Immature natural killer cell (primary cell): Measurements from ENCODE around the gene EHD4. TPM values are rescaled to one million over a fixed set of nuclear protein-coding genes. Genes with fewer than 3 reads are reported as not detected.
A peak's percentile ranks its signal among the peaks of the same experiment; 100 is the strongest.

Experiments used
- DNase-seq, 3 donors: peaks; one replicate each; pipeline ENCODE4 v3.0.0; 2022; ENCODE audit warnings: mixed read lengths in 1 of 3
- H3K27ac Mint-ChIP-seq, 6 donors: one replicate each; pipeline ENCODE4 v1.8.0; 2020; ENCODE audit warnings: mixed read lengths in 6 of 6, mild to moderate bottlenecking in 5 of 6, inconsistent platforms in 4 of 6, moderate library complexity in 3 of 6
- H3K27me3 Mint-ChIP-seq, 3 donors: one replicate each; pipeline ENCODE4 v1.8.0; 2020 to 2021; ENCODE audit warnings: low read depth in 3 of 3, mild to moderate bottlenecking in 3 of 3, mixed read lengths in 3 of 3, moderate library complexity in 3 of 3, inconsistent platforms in 1 of 3
- H3K36me3 Mint-ChIP-seq, 3 donors: one replicate each; pipeline ENCODE4 v1.8.0; 2020; ENCODE audit warnings: mixed read lengths in 3 of 3, inconsistent platforms in 2 of 3, mild to moderate bottlenecking in 2 of 3
- H3K4me1 Mint-ChIP-seq, 2 donors: one replicate each; pipeline ENCODE4 v1.8.0; 2020; ENCODE audit warnings: inconsistent platforms in 2 of 2, mild to moderate bottlenecking in 2 of 2, mixed read lengths in 2 of 2, moderate library complexity in 1 of 2
- H3K4me3 Mint-ChIP-seq, 5 donors: one replicate each; pipeline ENCODE4 v1.8.0; 2020; ENCODE audit warnings: mild to moderate bottlenecking in 5 of 5, mixed read lengths in 5 of 5, inconsistent platforms in 3 of 5, moderate library complexity in 3 of 5
- H3K9me3 Mint-ChIP-seq, 6 donors: one replicate each; pipeline ENCODE4 v1.8.0; 2020; ENCODE audit warnings: mild to moderate bottlenecking in 6 of 6, mixed read lengths in 6 of 6, inconsistent platforms in 4 of 6, moderate library complexity in 3 of 6
- polyA plus RNA-seq, 3 donors: library from polyadenylated mRNA; unstranded; fragments of 300-500 nt; fragmentation: Illumina TruSeq; gene quantifications; one replicate each; pipeline ENCODE4 v1.2.3, GENCODE V29; 2021

Gene EHD4
- polyA plus RNA-seq, 3 donors from 2014 or later: 5.3 to 7.3 (median 7.0) TPM

DNA sequence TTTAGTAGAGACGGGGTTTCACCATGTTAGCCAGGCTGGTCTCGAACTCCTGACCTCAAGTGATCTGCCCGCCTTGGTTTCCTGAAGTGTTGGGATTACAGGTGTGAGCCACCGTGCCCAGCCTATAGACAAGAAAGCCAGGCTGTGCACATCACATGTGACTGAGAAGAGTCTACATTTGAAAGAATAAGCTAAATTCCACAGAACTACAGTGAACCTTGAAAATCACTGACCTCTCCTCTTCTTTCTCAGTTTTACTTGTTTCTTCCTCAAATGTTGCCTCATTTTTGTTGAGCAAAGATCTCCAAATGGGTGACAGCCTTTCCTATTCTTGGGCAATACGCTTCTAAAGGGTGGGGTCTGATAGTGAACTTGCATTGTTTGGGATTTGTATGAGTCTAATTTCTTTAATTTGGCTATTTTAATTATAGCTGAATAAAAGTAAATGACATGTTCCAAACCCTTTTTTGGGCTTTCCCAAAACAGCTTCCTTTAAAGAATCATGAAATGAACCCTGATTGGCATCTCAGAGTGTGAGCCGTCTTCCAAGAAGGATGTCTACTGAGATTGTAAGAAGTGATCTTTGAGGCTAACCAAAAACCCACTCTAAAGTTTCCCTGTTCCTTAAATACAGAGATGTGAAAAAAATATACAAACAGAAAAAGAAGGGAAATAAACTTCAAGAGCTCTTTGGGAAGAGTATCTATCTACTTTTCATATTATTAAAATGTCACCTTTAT, 56.9 kb downstream of the EHD4 start:
- no peak overlapping the region for H3K27ac Mint-ChIP-seq

DNA sequence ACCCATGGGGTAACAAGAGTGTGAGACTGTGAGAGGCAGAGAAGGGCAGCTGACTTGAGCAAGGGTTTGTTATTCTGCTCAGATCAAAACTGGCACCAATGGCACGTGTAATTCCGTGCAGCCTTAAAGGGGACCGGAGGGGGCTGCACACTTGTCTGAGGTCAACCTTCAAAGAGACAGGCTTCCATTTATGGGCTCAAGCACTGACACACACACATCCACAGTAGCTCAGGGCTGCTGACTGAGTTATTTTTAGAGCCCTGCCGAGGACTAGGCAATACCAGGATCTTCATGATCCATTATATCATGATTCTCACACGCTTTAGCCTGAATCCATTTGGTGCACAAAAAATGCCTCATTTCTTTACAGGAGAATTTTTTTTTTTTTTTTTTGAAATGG, 57.9 kb downstream of the EHD4 start:
- H3K4me3 Mint-ChIP-seq: no peak overlapping the region
- H3K27ac Mint-ChIP-seq: no peak overlapping the region

More for the DNA sequence above, 56.9 kb downstream of the EHD4 start:
- Mint-ChIP-seq H3K9me3 (no peaks in the 10 kb centered on the region), H3K27me3 (peaks cover 0 to 3% (median 2%) of the 10 kb centered on the region in 3 donors), H3K4me3 (no peak overlapping the region), H3K4me1 (peaks cover 8 to 11% of the 10 kb centered on the region in 2 donors), H3K36me3 (peaks cover 0 to 14% (median 8%) of the 10 kb centered on the region in 3 donors)
- no peak for DNase-seq

GRCh38 chr15:41913256-41913655, 59.1 kb downstream of the EHD4 start:
- Mint-ChIP-seq H3K36me3 (peaks cover 9 to 20% (median 15%) of the 10 kb centered on the region in 3 donors), H3K4me1 (peaks cover 8 to 11% of the 10 kb centered on the region in 2 donors), H3K9me3 (no peaks in the 10 kb centered on the region), H3K27ac (no peak overlapping the region), H3K4me3 (no peak overlapping the region), H3K27me3 (peaks cover 2 to 4% (median 2%) of the 10 kb centered on the region in 3 donors)
- no peak for DNase-seq

More for the DNA sequence above, 57.9 kb downstream of the EHD4 start:
- no peak for DNase-seq
- Mint-ChIP-seq H3K27me3 (peaks cover 0 to 2% (median 2%) of the 10 kb centered on the region in 3 donors), H3K36me3 (peaks cover 4 to 14% (median 12%) of the 10 kb centered on the region in 3 donors), H3K4me1 (peaks cover 8 to 11% of the 10 kb centered on the region in 2 donors), H3K9me3 (no peaks in the 10 kb centered on the region)

DNA sequence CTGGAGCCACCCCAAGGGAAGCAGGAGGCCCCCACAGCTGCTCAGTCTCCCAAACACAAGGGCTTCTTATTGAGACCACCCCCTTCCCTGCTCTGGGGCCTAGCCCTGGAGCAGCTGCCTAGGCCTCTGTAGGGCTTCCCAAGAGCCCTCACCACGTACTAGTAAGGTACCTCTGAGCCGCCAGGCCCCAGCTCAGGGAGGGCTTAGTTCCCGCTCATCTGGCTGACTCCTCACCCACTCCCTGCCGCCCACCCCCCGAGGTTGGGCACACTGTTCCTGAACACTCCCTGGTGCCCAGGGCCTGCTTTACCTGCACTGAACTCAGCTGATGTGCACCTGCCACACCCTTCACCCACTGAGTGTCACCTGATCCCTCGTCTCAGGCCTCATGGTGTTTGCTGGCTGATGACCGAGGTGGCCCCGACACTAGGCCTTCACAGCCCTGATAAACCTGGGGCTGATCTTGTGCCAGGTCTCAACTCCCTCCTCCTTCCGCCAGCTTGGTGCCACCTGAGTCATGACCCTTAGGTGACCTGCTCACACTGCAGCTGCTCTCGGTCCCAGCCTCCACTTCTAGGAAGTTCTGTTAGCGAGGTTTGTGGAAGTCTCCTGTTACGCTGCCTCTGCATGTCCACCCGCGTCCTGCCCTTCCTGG, 60.5 kb downstream of the EHD4 start:
- no peak overlapping the region for H3K4me3 Mint-ChIP-seq
- DNase-seq: no peak
- H3K4me1 Mint-ChIP-seq: peaks cover 8 to 10% of the 10 kb centered on the region in 2 donors
- no peak overlapping the region for H3K27ac Mint-ChIP-seq
- peaks cover 2 to 5% (median 2%) of the 10 kb centered on the region in 3 donors for H3K27me3 Mint-ChIP-seq
- H3K36me3 Mint-ChIP-seq: peaks cover 13 to 24% (median 16%) of the 10 kb centered on the region in 3 donors
- no peaks in the 10 kb centered on the region for H3K9me3 Mint-ChIP-seq

- Mint-ChIP-seq H3K36me3 (peaks cover 11 to 27% (median 20%) of the 10 kb centered on the region in 3 donors), H3K4me1 (peaks cover 7 to 8% of the 10 kb centered on the region in 2 donors), H3K27ac (peak overlapping the region in 1 of 6 donors; percentile 36), H3K4me3 (no peak overlapping the region), H3K9me3 (no peaks in the 10 kb centered on the region), H3K27me3 (peaks cover 2 to 5% (median 2%) of the 10 kb centered on the region in 3 donors)
- no peak for DNase-seq
Measured at GRCh38 chr15:41908736-41909461, 63.5 kb downstream of the EHD4 start.

GRCh38 chr15:41907141-41907540, 65.2 kb downstream of the EHD4 start:
- no peaks in the 10 kb centered on the region for H3K9me3 Mint-ChIP-seq
- H3K4me3 Mint-ChIP-seq: no peak overlapping the region
- H3K27ac Mint-ChIP-seq: no peak overlapping the region
- H3K27me3 Mint-ChIP-seq: peaks cover 2 to 5% (median 2%) of the 10 kb centered on the region in 3 donors
- peaks cover 7 to 8% of the 10 kb centered on the region in 2 donors for H3K4me1 Mint-ChIP-seq
- peaks cover 13 to 25% (median 20%) of the 10 kb centered on the region in 3 donors for H3K36me3 Mint-ChIP-seq
- no peak for DNase-seq

DNA sequence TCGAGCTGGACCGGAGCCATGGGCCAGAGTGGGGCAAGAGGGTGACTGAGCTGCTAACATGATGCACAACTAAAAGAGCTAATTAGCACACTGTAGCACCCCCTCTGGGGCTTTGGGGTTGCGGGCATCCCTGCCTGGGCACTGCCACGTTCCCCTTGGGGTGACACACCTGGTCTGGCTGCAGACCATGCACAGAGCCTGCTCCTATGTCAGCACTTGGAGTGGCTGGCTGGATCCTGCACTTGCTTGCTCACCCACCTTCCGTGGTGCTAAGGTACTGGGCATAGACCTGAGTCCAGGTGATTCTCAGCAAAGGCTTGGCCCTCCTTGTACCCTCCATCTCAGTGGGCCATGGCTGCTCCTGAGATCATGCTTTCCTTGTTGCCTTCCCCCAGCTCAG, 65.7 kb downstream of the EHD4 start:
- Mint-ChIP-seq H3K4me3 (no peak overlapping the region), H3K27me3 (peaks cover 0 to 5% (median 2%) of the 10 kb centered on the region in 3 donors), H3K36me3 (peaks cover 13 to 25% (median 20%) of the 10 kb centered on the region in 3 donors), H3K9me3 (no peaks in the 10 kb centered on the region), H3K27ac (peak overlapping the region in 1 of 6 donors; percentile 71), H3K4me1 (peaks cover 7 to 8% of the 10 kb centered on the region in 2 donors)
- no peak for DNase-seq

DNA sequence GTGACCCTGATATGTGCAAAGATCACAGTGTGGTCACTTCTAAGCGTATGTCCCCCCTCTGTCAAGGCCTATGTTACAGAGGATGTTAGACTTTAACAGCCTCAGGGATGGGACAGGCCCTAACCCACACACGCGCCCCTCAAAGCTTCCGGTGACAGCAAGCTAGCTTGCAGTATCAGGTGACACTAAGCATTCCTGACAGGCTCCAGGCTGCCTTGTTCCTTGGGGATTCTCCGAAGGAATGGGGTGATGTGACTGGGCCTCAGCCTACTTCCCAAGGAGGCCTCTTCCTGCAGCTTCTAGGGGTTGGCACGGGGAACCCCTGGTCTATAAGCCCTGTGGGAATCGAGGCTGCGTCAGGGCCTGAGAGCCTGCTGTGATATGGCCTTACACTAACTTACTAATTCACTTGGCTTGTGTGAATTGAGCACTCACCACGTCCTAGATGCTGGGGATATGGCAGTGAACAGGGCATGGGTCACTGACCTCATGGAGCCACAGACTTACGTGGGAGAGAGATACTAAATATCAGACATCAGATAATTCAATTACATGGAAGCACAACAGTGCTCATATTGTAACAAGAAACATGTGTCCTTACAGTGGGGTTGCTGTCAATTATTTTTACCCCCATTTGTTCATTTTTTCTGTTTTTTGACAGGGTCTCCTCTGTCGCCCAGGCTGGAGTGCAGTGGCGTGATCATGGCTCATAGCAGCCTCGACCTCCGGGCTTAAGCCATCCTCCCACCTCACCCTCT, 67.1 kb downstream of the EHD4 start:
- Mint-ChIP-seq H3K9me3 (no peaks in the 10 kb centered on the region), H3K36me3 (peaks cover 13 to 25% (median 20%) of the 10 kb centered on the region in 3 donors), H3K27ac (peak overlapping the region; percentile 72 to 95 (median 87)), H3K27me3 (peaks cover 0 to 7% (median 2%) of the 10 kb centered on the region in 3 donors), H3K4me1 (peaks cover 7 to 8% of the 10 kb centered on the region in 2 donors), H3K4me3 (no peak overlapping the region)
- no peak for DNase-seq

GRCh38 chr15:41904541-41905005, 67.8 kb downstream of the EHD4 start:
- peaks cover 7 to 8% of the 10 kb centered on the region in 2 donors for H3K4me1 Mint-ChIP-seq
- no peaks in the 10 kb centered on the region for H3K9me3 Mint-ChIP-seq
- peaks cover 13 to 23% (median 17%) of the 10 kb centered on the region in 3 donors for H3K36me3 Mint-ChIP-seq
- H3K27ac Mint-ChIP-seq: peak overlapping the region; percentile 72 to 95 (median 87)
- peaks cover 0 to 7% (median 2%) of the 10 kb centered on the region in 3 donors for H3K27me3 Mint-ChIP-seq
- DNase-seq: peak; percentile 73 to 79 (median 75)
- peak overlapping the region in 1 of 5 donors; percentile 54 for H3K4me3 Mint-ChIP-seq

- H3K4me3 Mint-ChIP-seq: no peak overlapping the region
- H3K27ac Mint-ChIP-seq: peak overlapping the region in 5 of 6 donors; percentile 56 to 86 (median 73)
- peaks cover 7 to 8% of the 10 kb centered on the region in 2 donors for H3K4me1 Mint-ChIP-seq
- peaks cover 13 to 23% (median 16%) of the 10 kb centered on the region in 3 donors for H3K36me3 Mint-ChIP-seq
- no peaks in the 10 kb centered on the region for H3K9me3 Mint-ChIP-seq
- H3K27me3 Mint-ChIP-seq: peaks cover 0 to 9% (median 2%) of the 10 kb centered on the region in 3 donors
- no peak for DNase-seq
Measured at GRCh38 chr15:41903782-41904181, 68.6 kb downstream of the EHD4 start.

DNA sequence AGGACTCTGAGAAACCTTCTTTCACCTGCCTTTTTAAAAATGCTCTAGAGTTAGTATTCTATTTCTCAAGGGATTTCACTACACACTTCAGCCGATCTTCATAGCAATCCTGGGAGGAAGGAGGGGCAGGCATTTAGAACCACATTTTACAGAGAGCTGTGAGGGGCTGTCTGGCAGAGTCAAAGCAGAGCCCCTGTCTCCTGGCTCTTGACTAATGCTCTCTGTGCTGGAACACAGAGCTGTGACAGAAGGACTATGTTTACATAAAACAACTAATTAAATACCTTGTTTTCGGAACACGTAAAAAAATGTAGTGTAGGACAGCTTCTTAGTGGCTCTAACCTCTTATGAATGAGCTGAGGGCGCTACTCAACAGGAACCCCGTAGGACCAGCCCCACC, 70.9 kb downstream of the EHD4 start:
- H3K36me3 Mint-ChIP-seq: peaks cover 4 to 14% (median 10%) of the 10 kb centered on the region in 3 donors
- H3K27me3 Mint-ChIP-seq: peaks cover 0 to 4% (median 0%) of the 10 kb centered on the region in 3 donors
- H3K4me3 Mint-ChIP-seq: no peak overlapping the region
- peak overlapping the region in 5 of 6 donors; percentile 53 to 95 (median 70) for H3K27ac Mint-ChIP-seq
- H3K4me1 Mint-ChIP-seq: peaks cover 9 to 15% of the 10 kb centered on the region in 2 donors
- DNase-seq: no peak
- H3K9me3 Mint-ChIP-seq: no peaks in the 10 kb centered on the region

- Mint-ChIP-seq H3K27ac (peak overlapping the region in 4 of 6 donors; percentile 68 to 95 (median 80)), H3K4me1 (peaks cover 15 to 21% of the 10 kb centered on the region in 2 donors), H3K36me3 (peaks cover 0 to 14% (median 5%) of the 10 kb centered on the region in 3 donors), H3K4me3 (no peak overlapping the region), H3K27me3 (peaks cover 0 to 4% (median 0%) of the 10 kb centered on the region in 3 donors), H3K9me3 (no peaks in the 10 kb centered on the region)
- DNase-seq: no peak
Measured at GRCh38 chr15:41900526-41901380, 71.6 kb downstream of the EHD4 start.
